22Rv1 (cell line): ENCODE results near the gene SERPINA12.

Experiments used
- H3K27ac ChIP-seq: fragments of 450-650 bp; 2 replicates; pipeline ENCODE4 v1.5.1; 2017
- ZFX ChIP-seq: fragments of 450-650 bp; IDR thresholded peaks from 2 replicates; pipeline ENCODE4 v1.6.1; 2017; ENCODE audit warnings: antibody characterized with exemption, borderline replicate concordance
- TF ChIP-seq, protein P1 (sequence below): fragments of 450-650 bp; IDR thresholded peaks from 2 replicates; pipeline ENCODE4 v1.5.1; 2017; ENCODE audit warnings: mild to moderate bottlenecking

SERPINA12 gene

GRCh38 chr14:94505641-94506040 is 3.6 kb downstream of the SERPINA12 start:
- no peak for TF ChIP-seq ZFX
- TF ChIP-seq, protein P1, sequence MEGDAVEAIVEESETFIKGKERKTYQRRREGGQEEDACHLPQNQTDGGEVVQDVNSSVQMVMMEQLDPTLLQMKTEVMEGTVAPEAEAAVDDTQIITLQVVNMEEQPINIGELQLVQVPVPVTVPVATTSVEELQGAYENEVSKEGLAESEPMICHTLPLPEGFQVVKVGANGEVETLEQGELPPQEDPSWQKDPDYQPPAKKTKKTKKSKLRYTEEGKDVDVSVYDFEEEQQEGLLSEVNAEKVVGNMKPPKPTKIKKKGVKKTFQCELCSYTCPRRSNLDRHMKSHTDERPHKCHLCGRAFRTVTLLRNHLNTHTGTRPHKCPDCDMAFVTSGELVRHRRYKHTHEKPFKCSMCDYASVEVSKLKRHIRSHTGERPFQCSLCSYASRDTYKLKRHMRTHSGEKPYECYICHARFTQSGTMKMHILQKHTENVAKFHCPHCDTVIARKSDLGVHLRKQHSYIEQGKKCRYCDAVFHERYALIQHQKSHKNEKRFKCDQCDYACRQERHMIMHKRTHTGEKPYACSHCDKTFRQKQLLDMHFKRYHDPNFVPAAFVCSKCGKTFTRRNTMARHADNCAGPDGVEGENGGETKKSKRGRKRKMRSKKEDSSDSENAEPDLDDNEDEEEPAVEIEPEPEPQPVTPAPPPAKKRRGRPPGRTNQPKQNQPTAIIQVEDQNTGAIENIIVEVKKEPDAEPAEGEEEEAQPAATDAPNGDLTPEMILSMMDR: no peak
- H3K27ac ChIP-seq: no peak overlapping the region

- H3K27ac ChIP-seq: no peak overlapping the region
- TF ChIP-seq, protein P1: no peak
- no peak for TF ChIP-seq ZFX
Measured at GRCh38 chr14:94505206-94505605, 4.1 kb downstream of the SERPINA12 start.

GRCh38 chr14:94501588-94502516 is 7.4 kb downstream of the SERPINA12 start:
- TF ChIP-seq, protein P1: no peak
- no peak for TF ChIP-seq ZFX
- H3K27ac ChIP-seq: no peak overlapping the region

GRCh38 chr14:94500264-94500663 is 9.0 kb downstream of the SERPINA12 start:
- TF ChIP-seq, protein P1: no peak
- TF ChIP-seq ZFX: no peak
- no peak overlapping the region for H3K27ac ChIP-seq

DNA sequence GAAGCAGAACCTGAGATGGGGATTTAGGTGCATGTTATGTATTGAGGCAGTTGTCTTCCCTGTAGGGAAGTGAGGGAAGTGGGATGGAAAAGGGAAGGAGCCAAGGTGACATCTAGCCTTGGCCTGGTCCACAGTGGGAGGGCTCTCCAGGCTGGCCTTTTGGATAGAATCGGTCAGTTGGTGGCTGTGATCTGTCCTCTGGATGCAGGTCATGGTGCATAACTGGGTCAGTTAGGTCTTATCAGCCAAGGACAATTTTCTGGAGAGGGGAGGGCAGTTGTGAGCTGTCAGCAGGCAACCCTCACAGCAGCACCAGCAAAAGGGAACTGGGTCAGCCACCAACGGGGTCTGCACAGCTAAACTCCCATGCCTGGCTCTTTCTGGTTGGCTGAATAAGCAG is 9.6 kb downstream of the SERPINA12 start:
- no peak for TF ChIP-seq ZFX
- TF ChIP-seq, protein P1: no peak
- no peak overlapping the region for H3K27ac ChIP-seq

GRCh38 chr14:94498215-94498614 is 11.1 kb downstream of the SERPINA12 start:
- TF ChIP-seq, protein P1: no peak
- no peak for TF ChIP-seq ZFX
- no peak overlapping the region for H3K27ac ChIP-seq

DNA sequence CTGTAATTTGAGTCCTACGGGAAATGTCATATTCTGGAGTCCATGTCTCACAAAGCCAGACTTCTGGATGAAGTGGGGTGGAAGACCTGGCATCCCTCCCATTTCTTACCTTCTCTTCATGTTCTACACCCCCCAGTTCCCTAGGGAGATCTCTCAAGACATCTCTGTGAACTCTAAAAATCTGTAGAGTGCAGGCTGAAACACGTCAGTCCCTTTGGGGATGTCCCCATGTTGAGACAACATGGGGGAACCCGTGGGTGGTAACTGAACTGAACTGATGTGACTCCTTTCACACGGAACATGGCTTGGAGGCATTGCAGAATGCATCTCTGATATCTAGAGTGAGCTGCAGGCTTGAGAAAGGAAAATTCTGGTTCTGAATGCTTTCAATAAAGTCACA is 15.2 kb downstream of the SERPINA12 start:
- TF ChIP-seq ZFX: no peak
- TF ChIP-seq, protein P1: no peak

More for the DNA sequence above, 15.2 kb downstream of the SERPINA12 start:
- no peak overlapping the region for H3K27ac ChIP-seq
